ENCODE data around the gene ACYP1. TPM values are rescaled to one million over a fixed set of nuclear protein-coding genes. Genes with fewer than 3 reads are reported as not detected.

The ACYP1 gene
- total and polyA plus RNA-seq, 2 experiments from 2014 or later, result 7.1 to 19.5 TPM

- no peak overlapping the region for H3K4me3 ChIP-seq
- no peak overlapping the region for H3K27ac ChIP-seq
- peaks cover 3% of the 10 kb centered on the region for H3K4me1 ChIP-seq (ENCODE audit: insufficient read depth)
- TF ChIP-seq CTCF (IDR thresholded peaks at IDR 0.05; ENCODE audit: poor library complexity) (no peak), EZH2phosphoT487 (IDR thresholded peaks at IDR 0.05; ENCODE audit: low read depth, severe bottlenecking, unreplicated experiment) (no peak), EZH2 (IDR thresholded peaks at IDR 0.05; ENCODE audit: borderline replicate concordance) (no peak)
- DNase-seq (ENCODE audit: low spot score), result no peak
- no peaks in the 10 kb centered on the region for H3K9me3 ChIP-seq (ENCODE audit: low read depth)
- 100% methylated on average over 4 of the region's 4 CpGs for WGBS (ENCODE audit: low lambda C conversion rate, missing lambda C conversion rate)
- no peaks in the 10 kb centered on the region for H4K20me1 ChIP-seq (ENCODE audit: insufficient read depth, poor library complexity, severe bottlenecking)
- no peaks in the 10 kb centered on the region for H3K79me2 ChIP-seq
- no peak overlapping the region for H3K4me2 ChIP-seq
- no peaks in the 10 kb centered on the region for H3K9me2 ChIP-seq (replicated peaks; ENCODE audit: insufficient read depth)
- no peaks in the 10 kb centered on the region for H3K27me3 ChIP-seq
- no peak overlapping the region for H2AFZ ChIP-seq
- no peaks in the 10 kb centered on the region for H3K36me3 ChIP-seq (replicated peaks; ENCODE audit: insufficient read depth, low read depth)
These were observed 31.9 kb upstream of the ACYP1 start for GRCh38 chr14:75095690-75096089.

DNA sequence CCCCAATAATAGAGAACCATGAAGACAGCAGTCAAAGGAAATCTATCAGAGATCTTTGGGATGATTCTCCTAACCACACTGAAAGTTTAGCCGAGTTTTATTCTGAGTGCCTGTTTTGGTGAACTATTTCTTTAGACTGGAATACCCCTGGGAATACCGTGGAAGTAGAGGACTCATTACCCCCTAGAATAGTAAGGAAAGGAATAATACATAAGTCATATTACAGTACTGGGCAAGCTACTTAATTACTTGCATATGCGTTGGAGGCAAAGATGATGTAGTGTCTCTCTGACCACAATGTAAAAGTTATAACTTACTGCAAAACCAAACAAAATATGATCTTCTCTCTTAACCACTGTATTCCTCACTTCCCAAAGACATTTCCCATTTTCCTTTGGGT is 31.1 kb upstream of the ACYP1 start:
- H3K79me2 ChIP-seq, result no peaks in the 10 kb centered on the region
- no peaks in the 10 kb centered on the region for H3K9me2 ChIP-seq (replicated peaks; ENCODE audit: insufficient read depth)
- no peaks in the 10 kb centered on the region for H3K9me3 ChIP-seq (ENCODE audit: low read depth)
- no peak for DNase-seq (ENCODE audit: low spot score)
- no peak for TF ChIP-seq CTCF (IDR thresholded peaks at IDR 0.05; ENCODE audit: poor library complexity)
- no peak for TF ChIP-seq EZH2phosphoT487 (IDR thresholded peaks at IDR 0.05; ENCODE audit: low read depth, severe bottlenecking, unreplicated experiment)
- no peak for TF ChIP-seq EZH2 (IDR thresholded peaks at IDR 0.05; ENCODE audit: borderline replicate concordance)
- no peaks in the 10 kb centered on the region for H3K27me3 ChIP-seq
- no peaks in the 10 kb centered on the region for H4K20me1 ChIP-seq (ENCODE audit: insufficient read depth, poor library complexity, severe bottlenecking)
- peaks cover 3% of the 10 kb centered on the region for H3K4me1 ChIP-seq (ENCODE audit: insufficient read depth)
- WGBS (ENCODE audit: low lambda C conversion rate, missing lambda C conversion rate), result 91% methylated on average over 3 of the region's 3 CpGs
- no peak overlapping the region for H3K4me2 ChIP-seq
- no peak overlapping the region for H3K4me3 ChIP-seq
- no peak overlapping the region for H3K27ac ChIP-seq
- no peak overlapping the region for H2AFZ ChIP-seq
- H3K36me3 ChIP-seq (replicated peaks; ENCODE audit: insufficient read depth, low read depth), result no peaks in the 10 kb centered on the region

GRCh38 chr14:75092698-75093097 is 28.9 kb upstream of the ACYP1 start:
- Histone ChIP-seq H3K9me2 (replicated peaks; ENCODE audit: insufficient read depth) (no peaks in the 10 kb centered on the region), H3K9me3 (ENCODE audit: low read depth) (no peaks in the 10 kb centered on the region), H3K27me3 (no peaks in the 10 kb centered on the region), H4K20me1 (ENCODE audit: insufficient read depth, poor library complexity, severe bottlenecking) (no peaks in the 10 kb centered on the region), H3K4me2 (no peak overlapping the region), H3K4me3 (no peak overlapping the region), H3K79me2 (no peaks in the 10 kb centered on the region), H2AFZ (no peak overlapping the region), H3K27ac (no peak overlapping the region), H3K4me1 (ENCODE audit: insufficient read depth) (no peaks in the 10 kb centered on the region), H3K36me3 (replicated peaks; ENCODE audit: insufficient read depth, low read depth) (no peaks in the 10 kb centered on the region)
- DNase-seq (ENCODE audit: low spot score), result no peak
- WGBS (ENCODE audit: low lambda C conversion rate, missing lambda C conversion rate), result 88% methylated on average over 2 of the region's 2 CpGs
- TF ChIP-seq EZH2 (IDR thresholded peaks at IDR 0.05; ENCODE audit: borderline replicate concordance), result no peak
- TF ChIP-seq EZH2phosphoT487 (IDR thresholded peaks at IDR 0.05; ENCODE audit: low read depth, severe bottlenecking, unreplicated experiment), result no peak
- no peak for TF ChIP-seq CTCF (IDR thresholded peaks at IDR 0.05; ENCODE audit: poor library complexity)

DNA sequence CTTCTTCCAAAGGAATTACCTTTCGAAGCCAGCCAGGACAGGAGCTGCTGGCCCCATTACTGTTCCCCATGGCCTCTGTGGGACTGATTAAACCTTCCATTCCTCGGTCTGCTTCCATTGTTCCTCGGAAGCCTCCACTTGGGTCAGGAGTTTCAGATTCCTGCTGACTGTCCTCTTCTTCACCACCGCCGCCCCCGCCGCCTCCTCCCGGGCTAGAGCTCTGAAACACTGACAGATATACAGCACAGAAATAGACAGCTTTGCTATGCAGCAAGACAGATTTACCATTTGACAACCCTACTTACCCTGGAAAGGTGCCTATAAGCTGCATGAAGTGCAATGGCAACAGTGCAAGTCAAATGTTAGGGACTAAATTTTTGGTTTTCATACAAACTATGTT is 27.4 kb upstream of the ACYP1 start:
- H3K27me3 ChIP-seq, result no peaks in the 10 kb centered on the region
- DNase-seq (ENCODE audit: low spot score), result no peak
- no peak overlapping the region for H3K27ac ChIP-seq
- no peak overlapping the region for H3K4me3 ChIP-seq
- H3K79me2 ChIP-seq, result no peaks in the 10 kb centered on the region
- no peak overlapping the region for H2AFZ ChIP-seq
- TF ChIP-seq EZH2phosphoT487 (IDR thresholded peaks at IDR 0.05; ENCODE audit: low read depth, severe bottlenecking, unreplicated experiment), result no peak
- no peak for TF ChIP-seq CTCF (IDR thresholded peaks at IDR 0.05; ENCODE audit: poor library complexity)
- no peak for TF ChIP-seq EZH2 (IDR thresholded peaks at IDR 0.05; ENCODE audit: borderline replicate concordance)
- H3K4me2 ChIP-seq, result no peak overlapping the region
- 82% methylated on average over 8 of the region's 8 CpGs for WGBS (ENCODE audit: low lambda C conversion rate, missing lambda C conversion rate)
- H4K20me1 ChIP-seq (ENCODE audit: insufficient read depth, poor library complexity, severe bottlenecking), result no peaks in the 10 kb centered on the region
- H3K9me3 ChIP-seq (ENCODE audit: low read depth), result no peaks in the 10 kb centered on the region
- H3K36me3 ChIP-seq (replicated peaks; ENCODE audit: insufficient read depth, low read depth), result no peaks in the 10 kb centered on the region
- H3K9me2 ChIP-seq (replicated peaks; ENCODE audit: insufficient read depth), result no peaks in the 10 kb centered on the region
- no peaks in the 10 kb centered on the region for H3K4me1 ChIP-seq (ENCODE audit: insufficient read depth)

All from hepatocyte (in vitro differentiated cells).